ENCODE measurements around the gene DEDD2.
A peak's percentile ranks its signal among the peaks of the same experiment; 100 is the strongest.

Gene DEDD2

DNA sequence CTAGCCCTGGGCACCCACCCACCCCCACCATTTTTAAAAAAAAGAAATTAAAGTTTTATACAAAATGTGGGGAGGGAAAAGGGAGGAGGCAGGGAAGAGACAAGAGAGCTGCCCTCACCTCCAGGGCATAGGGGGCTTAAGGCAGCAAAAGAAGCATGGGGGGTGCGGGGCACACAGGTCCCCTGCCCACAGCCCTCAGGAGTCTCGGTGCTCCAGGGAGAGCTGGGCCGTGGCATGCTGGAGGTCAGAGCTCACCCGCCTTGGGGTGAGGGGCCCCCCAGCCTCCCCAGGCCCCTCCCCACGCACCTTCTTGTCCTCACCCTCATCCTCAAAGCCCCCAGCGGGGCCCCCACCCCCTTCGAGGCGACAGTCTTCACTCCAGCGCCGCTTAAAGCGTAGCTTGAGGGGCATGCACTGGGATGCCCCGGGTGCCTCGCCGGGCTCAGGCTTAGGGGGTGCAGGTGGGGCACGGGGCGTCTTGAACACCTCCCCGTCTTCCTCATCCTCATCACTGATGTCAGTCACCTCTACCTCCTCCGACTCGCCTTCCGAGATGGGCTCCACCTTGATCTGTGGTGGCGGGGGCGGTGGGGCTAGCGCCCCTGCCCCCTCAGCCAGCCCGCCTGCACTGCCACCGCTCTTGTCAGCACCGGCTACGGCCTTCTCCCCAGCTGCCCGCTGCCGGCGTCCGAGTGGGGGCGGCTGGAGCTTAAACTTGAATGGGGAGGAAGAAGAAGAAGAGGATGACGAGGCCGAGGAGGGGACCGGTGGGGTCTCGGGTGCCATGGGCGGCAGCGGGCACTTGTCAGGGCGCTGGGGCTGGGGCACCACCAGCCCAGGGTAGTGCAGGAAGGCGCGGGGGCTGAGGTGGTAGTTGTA is 31.0 kb upstream of the DEDD2 start:
- no peak for DNase-seq

- no peak for DNase-seq
Observed at GRCh38 chr19:42247640-42248199, 30.2 kb upstream of the DEDD2 start.

DNA sequence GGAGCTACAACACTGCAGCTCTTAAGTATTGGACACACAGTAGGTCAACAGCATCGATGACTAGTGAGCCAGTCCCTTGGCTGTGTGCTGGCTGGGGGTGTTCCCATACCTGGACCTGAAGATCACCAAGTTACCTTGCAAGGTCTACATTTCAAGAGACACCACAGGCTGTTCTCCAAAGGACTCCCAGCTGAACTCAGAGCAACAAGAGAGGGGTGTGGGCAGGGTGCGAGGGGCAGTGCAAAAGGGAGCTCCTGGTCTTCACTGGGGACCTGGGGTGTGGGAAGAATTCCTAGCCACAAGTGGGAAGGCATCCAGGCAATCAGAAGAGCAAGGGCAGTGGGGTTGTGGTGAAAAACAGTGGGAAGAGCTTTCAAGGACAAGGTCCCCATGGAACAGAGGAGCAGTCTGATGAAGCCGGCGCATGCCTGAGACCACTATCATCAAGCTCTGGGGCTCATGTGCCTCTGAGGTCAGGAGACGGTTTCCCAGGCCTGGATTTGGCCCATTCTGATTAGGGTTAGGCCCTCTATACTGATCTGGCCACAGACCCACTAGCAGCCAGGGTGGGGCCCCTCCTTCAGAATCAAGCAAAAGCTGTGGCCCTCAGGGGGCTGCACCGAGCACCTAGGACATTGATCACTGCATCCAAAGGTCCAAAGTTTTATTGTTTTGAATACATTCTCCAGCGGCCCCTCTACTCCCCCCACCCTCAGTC is 29.6 kb upstream of the DEDD2 start:
- DNase-seq = no peak

- no peak for DNase-seq
Observed at GRCh38 chr19:42246143-42246921, 28.9 kb upstream of the DEDD2 start.

DNA sequence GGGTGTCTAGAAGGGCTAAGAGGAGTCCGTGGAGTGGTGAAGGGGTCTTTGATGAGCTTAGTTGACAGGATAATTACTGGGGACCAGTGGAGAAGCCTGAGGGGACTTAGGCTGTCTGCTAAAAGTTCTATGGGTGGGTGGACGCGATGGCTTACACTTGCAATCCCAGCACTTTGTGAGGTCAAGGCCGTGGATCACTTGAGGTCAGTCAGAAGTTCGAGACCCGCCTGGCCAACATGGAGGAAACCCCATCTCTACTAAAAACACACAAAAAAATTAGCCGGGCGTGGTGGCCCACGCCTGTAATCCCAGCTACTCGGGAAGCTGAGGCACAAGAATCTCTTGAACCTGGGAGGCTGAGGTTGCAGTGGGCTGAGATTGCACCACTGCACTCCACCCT is 27.8 kb upstream of the DEDD2 start:
- DNase-seq = no peak

- DNase-seq = peak; percentile 89
Observed at GRCh38 chr19:42244347-42245220, 27.1 kb upstream of the DEDD2 start.

- DNase-seq = peak; percentile 96
Observed at GRCh38 chr19:42242512-42243409, 25.3 kb upstream of the DEDD2 start, which contains the start of gene GSK3A. TSS of gene GSK3A (minus strand) at chr19:42242602. CDS start at chr19:42242465, 137 bp downstream.

DNA sequence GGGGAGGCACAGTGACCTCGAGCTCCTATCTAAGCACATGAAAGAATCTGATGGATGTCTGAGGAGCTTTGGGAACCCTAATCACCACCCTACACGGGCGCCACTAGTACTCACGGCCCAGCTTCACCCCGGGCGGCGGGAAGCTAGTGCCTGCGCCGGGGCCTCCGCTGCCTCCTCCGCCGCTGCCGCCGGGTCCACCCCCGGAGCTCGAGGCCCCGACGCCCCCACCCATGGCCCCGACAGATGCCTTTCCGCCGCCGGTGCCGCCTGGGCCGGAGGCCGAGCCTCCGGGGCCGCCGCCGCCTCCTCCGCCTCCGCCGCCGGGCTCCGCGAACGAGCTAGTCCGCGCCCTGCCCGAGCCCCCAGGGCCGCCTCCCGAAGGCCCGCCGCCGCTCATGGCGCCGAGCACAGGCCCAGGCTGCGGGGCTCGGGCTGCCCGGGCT is 24.6 kb upstream of the DEDD2 start:
- DNase-seq = no peak

DNA sequence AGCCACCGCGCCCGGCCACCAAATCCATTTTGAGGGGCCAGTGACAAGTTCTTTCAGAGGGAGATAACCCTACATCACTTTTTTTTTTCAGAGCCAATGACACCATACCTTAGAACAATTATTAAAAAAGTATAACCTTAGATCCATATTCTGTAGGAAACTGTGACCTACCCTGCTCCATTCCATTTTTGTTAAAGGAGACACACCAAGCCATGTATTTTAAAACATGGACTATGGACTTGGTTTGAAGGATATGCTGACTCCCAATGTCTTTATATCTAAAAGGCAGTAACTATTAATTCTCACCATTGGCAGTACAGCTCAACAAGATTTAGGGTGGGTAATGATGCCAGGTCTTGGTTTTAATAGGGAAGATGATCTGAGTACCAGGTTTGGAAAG is 23.8 kb upstream of the DEDD2 start:
- DNase-seq = no peak

- no peak for DNase-seq
Observed at GRCh38 chr19:42239544-42240220, 22.2 kb upstream of the DEDD2 start.

DNA sequence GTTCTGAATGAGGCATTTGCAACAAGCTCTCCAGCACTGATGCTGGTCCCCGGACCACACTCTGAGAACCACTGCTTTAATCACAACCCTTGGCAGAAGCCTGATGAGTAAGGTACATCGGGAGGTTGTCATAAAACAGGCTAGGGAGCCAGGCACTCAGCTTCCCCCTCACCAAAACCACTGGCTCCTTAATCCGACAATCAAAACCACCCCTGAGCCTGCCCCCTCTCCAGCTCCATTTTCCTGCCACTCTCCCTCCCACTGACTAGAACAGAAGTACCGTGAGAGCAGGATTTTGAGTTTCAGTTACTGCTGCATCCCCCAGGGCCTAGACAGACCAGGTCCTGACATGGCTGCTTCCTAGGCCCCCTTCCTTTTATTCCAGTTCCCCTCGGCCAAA is 17.7 kb upstream of the DEDD2 start:
- DNase-seq = no peak

- DNase-seq = no peak
Observed at GRCh38 chr19:42234364-42234763, 16.9 kb upstream of the DEDD2 start.

DNA sequence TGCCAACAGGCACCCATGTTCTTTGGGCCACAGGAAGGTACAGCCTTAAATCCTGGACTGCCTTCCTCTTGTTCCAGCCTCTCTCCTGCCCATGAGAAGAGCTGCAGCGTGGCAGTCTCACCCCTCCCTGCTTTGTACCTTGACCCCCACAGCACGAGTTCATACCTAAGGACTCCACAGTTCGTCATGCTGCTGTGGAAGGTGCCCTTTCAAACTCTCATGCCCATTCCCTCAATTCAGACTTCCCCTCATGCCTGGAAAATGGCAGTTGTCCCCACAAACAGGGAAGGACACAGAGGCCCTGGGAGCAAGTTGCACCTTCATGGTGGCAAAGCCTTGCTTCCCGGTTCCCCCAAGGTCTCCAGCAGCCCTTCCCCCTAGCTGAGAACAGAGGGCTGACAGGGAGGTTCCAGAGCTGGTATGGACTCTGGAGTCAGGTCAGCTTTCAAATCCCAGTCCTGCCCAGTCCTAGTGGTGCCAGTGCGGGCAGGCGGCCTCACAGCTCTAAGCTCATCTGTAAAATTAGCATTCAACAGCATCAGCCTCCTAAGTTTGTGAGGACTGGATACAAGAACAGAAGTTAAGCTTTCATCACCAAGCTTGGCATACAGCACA is 16.3 kb upstream of the DEDD2 start:
- no peak for DNase-seq

DNA sequence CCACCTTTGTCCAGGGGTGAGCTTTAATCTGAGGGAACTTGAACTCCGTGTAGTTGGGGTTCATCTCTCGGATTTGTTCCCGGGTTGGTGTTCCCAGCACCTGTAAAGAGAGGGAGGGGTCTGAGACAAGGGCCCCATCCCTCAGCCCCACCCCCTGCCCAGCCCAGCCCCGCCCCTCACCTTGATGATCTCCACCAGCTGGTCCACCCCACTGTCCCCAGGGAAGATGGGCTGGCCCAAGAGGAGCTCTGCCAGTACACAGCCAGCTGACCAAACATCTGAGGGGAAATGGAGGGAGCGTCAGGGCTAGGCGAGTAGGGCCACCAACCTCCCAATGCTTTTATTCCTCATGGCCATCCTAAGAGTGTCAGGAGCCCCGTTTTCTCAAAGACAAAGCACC is 15.6 kb upstream of the DEDD2 start:
- DNase-seq = no peak

- no peak for DNase-seq
Observed at GRCh38 chr19:42232435-42232834, 15.0 kb upstream of the DEDD2 start.

GRCh38 chr19:42230571-42230970 is 13.1 kb upstream of the DEDD2 start:
- no peak for DNase-seq

GRCh38 chr19:42229855-42230351 is 12.4 kb upstream of the DEDD2 start:
- no peak for DNase-seq

GRCh38 chr19:42229301-42229854 is 11.9 kb upstream of the DEDD2 start:
- no peak for DNase-seq

DNA sequence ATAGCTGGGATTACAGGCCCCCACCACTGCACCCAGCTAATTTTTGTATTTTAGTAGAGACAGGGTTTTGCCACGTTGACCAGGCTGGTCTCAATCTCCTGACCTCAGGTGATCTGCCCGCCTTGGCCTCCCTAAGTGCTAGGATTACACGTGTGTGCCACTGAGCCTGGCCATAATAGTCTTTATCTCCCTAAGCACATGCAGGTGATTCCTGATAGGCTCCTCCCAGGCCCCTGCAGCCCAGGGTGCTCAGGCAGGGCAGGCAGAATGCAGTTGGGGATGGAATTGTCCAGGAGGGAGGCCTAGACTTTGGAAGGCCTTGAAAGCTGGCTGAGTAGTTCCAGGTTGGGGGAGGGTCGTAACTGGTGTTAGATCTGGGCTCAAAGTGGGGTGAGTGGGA is 11.2 kb upstream of the DEDD2 start:
- DNase-seq = no peak
